GM19043 (cell line): ENCODE results near the gene INTS15.

Experiments used
- ATAC-seq: cut with Tn5 transposase; IDR thresholded peaks from one replicate; pipeline ENCODE4 v1.9.1; 2021; ENCODE audit warnings: low read depth; ENCODE audit not compliant: unreplicated experiment

INTS15 gene

GRCh38 chr7:6589829-6590644 lies at the start of gene INTS15:
Gene INTS15, plus strand, starts transcription at chr7:6590021. Its CDS starts 263 bp downstream, at chr7:6590284.
- peak; percentile 83 for ATAC-seq

DNA sequence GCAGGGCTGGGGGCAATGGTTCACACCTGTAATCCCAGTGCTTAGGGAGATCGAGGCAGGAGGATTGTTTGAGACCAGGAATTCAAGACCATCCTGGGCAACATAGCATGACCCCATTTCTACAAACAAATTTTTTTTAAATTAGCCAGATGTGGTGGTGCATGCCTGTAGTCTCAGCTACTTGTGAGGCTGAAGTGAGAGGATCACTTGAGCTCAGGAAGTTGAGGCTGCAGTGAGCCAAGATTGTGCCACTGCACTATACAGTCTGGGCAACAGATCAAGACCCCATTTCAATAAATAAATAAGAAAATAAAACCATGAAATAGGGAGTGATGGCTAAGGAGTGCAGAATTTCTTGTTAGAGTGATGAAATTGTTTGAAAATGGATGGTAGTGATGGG lies 47.5 kb upstream of the INTS15 start:
- ATAC-seq: no peak

DNA sequence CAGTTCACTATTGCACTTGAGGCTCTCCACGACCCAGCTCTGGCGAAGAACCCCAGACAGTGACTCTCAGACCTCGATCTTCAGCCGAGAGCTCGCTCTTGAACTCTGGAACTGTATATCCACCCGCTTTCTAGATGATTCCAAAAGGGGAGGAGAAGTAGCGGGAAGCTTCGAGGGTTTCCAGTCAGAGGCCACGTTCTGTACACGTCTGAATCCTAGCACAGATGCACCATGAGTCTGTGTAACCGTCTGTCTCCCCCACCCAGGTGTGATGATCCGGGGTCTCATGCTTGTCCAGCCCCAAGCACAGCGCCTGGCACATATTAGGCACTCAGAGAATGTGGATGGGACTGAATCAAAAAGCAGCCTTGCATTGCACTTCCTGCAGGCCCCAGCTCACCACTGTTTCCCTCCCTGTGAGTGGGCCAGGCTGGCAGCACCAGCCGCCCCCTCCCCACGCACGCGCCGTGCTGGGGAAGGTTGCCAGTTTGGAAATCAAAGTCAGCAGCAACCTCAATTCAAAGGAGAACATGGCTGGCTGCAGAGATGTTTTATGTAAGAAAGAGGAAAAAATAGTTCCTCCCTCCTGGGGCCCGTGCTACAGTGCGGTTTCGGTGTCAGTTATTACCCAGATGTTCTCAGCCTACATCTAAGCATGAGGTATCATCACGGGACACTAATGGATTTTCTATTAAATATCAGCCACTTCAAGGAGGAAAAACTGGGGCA lies 44.3 kb upstream of the INTS15 start:
- no peak for ATAC-seq

GRCh38 chr7:6546498-6547251 lies 43.1 kb upstream of the INTS15 start:
- no peak for ATAC-seq

- no peak for ATAC-seq
Observed at GRCh38 chr7:6547400-6547799, 42.4 kb upstream of the INTS15 start.

GRCh38 chr7:6551016-6551511 lies 38.8 kb upstream of the INTS15 start, which contains the start of gene GRID2IP:
Gene GRID2IP, minus strand, starts transcription at chr7:6551461. Its CDS starts 25 bp downstream, at chr7:6551436.
- ATAC-seq: no peak

GRCh38 chr7:6553448-6554044 lies 36.3 kb upstream of the INTS15 start:
- no peak for ATAC-seq

DNA sequence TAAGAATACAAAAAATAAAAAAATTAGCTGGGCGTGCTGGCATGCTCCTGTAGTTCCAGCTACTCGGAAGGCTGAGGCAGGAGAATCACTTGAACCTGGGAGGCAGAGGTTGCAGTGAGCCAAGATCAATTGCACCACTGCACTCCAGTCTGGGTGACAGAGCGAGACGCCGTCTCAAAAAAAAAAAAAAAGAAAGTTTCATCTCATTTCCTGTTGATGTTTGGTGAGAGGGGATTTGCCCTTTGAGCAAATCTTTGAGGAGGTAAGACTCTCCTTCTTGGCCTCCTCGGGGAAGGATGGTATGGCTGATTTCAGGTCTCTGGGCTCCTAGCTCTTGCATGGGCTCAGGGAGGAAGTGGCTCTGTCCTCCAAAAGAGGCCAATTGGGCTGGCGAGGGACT lies 35.0 kb upstream of the INTS15 start:
- no peak for ATAC-seq

DNA sequence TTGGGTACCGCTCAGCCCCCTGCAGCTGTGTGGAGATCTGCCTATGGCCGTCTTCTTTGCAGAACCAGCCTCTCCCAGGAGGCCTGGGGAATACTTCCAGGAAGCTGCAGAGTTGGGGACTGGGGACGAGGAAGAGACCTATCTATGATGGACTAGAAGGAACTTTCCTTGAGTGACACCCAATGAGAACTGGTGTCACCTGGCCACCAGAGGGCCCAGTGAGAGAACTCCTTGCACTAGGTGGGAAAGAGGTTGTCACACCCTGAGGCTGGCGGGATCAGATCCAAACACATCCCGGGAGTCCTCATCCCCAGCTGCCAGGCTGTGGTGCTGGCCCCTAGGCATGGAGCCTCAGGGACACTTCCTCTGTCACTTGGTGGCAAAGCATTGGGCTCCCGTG lies 33.6 kb upstream of the INTS15 start:
- no peak for ATAC-seq

DNA sequence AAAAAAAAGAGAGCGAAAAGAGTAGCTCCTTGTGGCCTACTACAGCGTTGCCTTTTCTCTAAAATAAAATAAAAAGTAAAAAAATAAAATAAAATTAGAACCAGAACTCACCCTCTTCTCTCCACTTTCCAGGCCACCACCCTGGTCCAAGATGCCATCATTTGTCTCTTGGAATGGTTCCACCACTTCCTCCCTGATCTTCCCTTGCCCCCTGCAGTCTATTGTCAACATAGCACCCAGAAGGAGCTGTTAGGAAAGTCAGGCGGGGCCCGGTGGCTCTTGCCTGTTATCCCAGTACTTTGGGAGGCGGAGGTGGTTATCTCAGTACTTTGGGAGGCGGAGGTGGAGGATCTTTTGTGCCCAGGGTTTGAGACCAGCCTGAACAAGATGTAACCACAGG lies 31.0 kb upstream of the INTS15 start:
- no peak for ATAC-seq

GRCh38 chr7:6559896-6560295 lies 29.9 kb upstream of the INTS15 start:
- no peak for ATAC-seq

- ATAC-seq: no peak
Observed at GRCh38 chr7:6562106-6562505, 27.7 kb upstream of the INTS15 start.

GRCh38 chr7:6563936-6564770 lies 25.7 kb upstream of the INTS15 start:
- ATAC-seq: no peak

DNA sequence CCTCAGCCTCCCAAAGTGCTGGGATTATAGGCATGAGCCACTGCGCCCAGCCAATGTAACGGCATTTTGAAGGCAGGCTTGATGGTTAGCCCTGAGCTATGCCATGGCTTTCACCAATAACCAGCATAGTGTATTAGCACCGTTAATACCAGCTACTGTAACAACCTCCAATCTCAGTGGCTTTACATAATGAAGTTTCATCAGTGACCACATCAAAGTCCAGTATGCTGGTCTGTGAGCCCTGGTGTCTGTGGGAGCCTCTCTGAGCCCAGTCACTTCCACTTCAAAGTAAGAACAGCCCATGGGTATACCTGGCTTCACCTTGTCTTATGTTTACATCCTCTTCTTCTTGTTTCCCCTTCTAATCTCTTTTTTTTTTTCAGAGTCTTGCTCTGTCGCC lies 24.2 kb upstream of the INTS15 start:
- no peak for ATAC-seq

DNA sequence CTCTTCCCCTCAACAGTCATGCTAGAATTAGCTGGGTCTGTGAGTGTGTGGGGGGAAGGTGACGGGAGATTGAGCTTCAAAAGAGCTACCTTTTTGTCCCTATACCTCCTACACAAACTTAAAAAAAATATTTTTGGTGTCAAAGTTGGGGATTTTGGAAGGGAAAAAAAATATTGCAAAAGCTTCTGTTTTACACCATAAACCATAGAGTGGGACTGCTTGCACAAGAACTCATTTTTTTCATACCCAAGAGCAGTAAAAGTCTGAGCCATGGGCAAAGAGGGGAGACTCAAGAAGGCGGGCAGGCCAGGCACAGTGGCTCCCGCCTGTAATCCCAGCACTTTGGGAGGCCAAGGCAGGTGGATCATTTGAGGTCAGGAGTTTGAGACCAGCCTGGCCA lies 21.9 kb upstream of the INTS15 start:
- ATAC-seq: no peak

DNA sequence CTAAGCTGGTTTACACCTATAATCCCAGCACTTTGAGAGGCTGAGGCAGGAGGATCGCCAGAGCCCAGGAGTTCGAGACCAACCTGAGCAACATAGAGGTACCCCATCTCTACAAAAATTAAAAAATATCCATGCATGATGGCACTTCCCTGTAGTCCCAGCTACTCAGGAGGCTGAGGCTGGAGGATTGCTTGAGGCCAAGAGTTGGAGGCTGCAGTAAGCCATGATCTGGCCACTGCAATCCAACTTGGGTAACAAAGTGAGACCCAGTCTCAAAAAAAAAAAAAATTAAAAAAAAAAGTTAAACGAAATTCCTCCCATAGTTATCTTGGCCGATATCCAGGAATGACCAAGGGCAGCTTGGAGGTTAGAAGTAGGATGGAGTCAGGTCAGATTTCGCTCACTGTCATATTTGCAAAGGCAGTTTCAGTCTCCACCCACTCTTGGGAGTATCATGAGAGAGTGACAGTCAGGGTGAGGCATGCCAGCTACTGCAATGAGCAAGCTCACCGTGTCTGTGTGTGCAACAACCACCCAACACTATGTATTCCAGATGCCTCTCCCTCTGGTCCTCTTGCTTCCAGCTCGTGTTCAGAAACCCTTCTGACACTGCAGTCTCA lies 18.6 kb upstream of the INTS15 start:
- no peak for ATAC-seq

GRCh38 chr7:6575281-6576023 lies 14.4 kb upstream of the INTS15 start:
- no peak for ATAC-seq

DNA sequence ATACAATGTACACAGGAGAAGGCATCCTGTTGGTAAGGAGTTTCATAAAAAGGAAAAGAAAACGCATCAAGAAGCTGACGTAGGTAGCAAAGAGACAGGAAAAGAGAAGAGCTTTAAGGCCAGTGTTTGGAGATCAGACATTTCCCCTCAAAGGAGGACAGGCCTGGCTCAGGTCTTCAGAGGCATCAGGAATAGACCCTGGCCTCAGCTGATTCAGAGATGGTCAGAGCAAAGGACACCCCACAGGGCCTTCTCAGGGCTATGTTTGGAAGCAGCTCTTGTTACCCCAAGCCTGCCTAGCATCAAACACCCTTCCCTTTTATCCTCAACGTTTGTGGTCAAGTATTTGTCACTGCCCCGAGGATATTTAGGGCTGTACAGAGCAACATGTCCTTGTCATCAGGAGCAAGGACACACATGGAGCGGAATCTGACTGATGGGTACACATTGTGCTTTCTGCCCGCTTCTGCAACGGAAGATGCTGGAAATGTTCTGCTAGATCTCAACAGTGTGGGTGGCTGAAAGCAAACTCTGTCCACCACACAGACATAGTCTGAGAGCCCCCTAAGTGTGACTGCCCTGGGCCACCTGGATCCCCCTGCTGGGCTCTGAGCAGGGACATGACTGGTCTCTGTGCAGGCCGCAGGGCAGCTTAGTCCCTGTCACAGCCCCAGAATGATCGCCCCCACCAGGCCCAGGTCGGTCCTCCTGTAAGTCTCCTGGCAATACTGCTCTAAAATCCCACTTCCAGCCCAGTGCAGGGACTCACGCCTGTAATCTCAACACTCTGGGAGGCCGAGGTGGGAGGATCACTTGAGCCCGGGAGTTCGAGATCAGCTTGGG lies 13.6 kb upstream of the INTS15 start:
- ATAC-seq: no peak
